Activated T-cell treated with anti-CD3 and anti-CD28 coated beads, Interleukin-2, amount 50 U/mL, for 72 hours (primary cell): ENCODE measurements around the gene PHAX. TPM values are rescaled to one million over a fixed set of nuclear protein-coding genes. Genes with fewer than 3 reads are reported as not detected.
A peak's percentile ranks its signal among the peaks of the same experiment; 100 is the strongest.
"Not testable (repeated sequence)": the region's sequence is repeated elsewhere in the genome, so short reads cannot be mapped to it uniquely, and the experiment has no call there.

Source experiments
- ATAC-seq, 2 donors: fragments of 150-1000 bp; cut with Tn5 transposase; replicated peaks in 1 of 2; 2 replicates each; pipeline ENCODE4 v1.10.0; 2021; ENCODE audit warnings: moderate library complexity in 2 of 2, mild to moderate bottlenecking in 1 of 2
- DNase-seq, 2 donors: peaks; one replicate each; pipeline ENCODE4 v3.0.0; 2021 to 2022; ENCODE audit warnings: mixed read lengths in 1 of 2
- H3K27ac Mint-ChIP-seq: one replicate; pipeline ENCODE4 v1.8.0; 2022; ENCODE audit warnings: mild to moderate bottlenecking, moderate library complexity, mixed read lengths
- H3K27me3 Mint-ChIP-seq: one replicate; pipeline ENCODE4 v1.8.0; 2022; ENCODE audit warnings: low read depth, mixed read lengths
- H3K36me3 Mint-ChIP-seq, 2 donors: one replicate each; pipeline ENCODE4 v1.8.0; 2022; ENCODE audit warnings: mixed read lengths in 2 of 2, mild to moderate bottlenecking in 1 of 2; ENCODE audit not compliant: insufficient read depth in 2 of 2
- H3K4me1 Mint-ChIP-seq: one replicate; pipeline ENCODE4 v1.8.0; 2022; ENCODE audit warnings: low read depth, mixed read lengths
- H3K4me3 Mint-ChIP-seq, 2 donors: one replicate each; pipeline ENCODE4 v1.8.0; 2022; ENCODE audit warnings: mild to moderate bottlenecking in 2 of 2, mixed read lengths in 2 of 2, moderate library complexity in 2 of 2
- H3K9me3 Mint-ChIP-seq, 2 donors: one replicate each; pipeline ENCODE4 v1.8.0; 2022; ENCODE audit warnings: mixed read lengths in 2 of 2
- total RNA-seq, 2 donors: library from RNA; stranded (reverse); gene quantifications; one replicate each; pipeline ENCODE4 v1.2.3, GENCODE V29; 2022

The PHAX gene
- total RNA-seq, 2 donors from 2014 or later: 30.6 to 40.0 TPM

DNA sequence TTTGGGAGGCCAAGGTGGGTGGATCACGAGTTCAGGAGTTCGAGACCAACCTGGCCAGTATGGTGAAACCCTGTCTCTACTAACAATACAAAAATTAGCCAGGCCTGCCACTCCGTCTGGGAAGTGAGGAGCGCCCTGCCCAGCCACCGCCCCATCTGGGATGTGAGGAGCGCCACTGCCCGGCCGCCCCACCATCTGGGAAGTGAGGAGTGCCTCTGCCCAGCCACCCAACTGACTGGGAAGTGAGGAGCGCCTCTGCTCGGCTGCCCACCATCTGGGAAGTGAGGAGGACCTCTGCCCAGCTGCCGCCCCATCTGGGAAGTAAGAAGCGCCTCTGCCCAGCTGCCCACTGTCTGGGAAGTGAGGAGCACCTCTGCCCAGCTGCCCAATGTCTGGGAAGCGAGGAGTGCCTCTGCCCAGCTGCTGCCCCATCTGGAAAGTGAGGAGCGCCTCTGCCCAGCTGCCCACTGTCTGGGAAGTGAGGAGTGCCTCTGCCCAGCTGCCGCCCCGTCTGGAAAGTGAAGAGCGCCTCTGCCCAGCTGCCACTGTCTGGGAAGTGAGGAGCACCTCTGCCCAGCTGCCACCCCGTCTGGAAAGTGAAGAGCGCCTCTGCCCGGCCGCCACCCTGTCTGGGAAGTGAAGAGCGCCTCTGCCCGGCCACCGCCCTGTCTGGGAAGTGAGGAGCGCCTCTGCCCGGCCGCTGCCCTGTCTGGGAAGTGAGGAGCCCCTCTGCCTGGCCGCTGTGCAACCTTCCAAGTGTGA is 11.0 kb upstream of the PHAX start:
- Mint-ChIP-seq H3K9me3 (no peaks in the 10 kb centered on the region), H3K4me1 (peaks cover 10% of the 10 kb centered on the region), H3K36me3 (no peaks in the 10 kb centered on the region), H3K27ac (no peak overlapping the region), H3K4me3 (no peak overlapping the region), H3K27me3 (peaks cover 13% of the 10 kb centered on the region)
- DNase-seq (no peak), ATAC-seq (no peak)

DNA sequence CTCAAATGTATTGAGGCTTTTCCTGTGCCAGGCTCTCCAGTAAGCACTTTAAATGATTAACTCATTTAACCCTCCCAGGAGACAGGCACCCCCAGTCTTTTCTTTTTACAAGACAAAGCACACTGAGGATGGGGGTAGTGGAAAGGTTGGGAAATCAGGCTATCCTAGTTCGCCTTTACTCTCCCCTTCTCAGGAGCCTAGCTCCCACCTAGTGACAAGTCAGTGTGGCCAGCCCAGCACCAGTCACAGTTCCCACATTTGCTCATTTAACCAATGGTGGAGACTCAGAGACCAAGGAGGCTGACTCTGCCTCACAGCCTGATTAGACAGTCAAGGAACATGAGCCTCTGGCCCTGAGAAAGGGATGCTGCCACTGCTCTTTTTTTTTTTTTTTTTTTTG is 9.2 kb upstream of the PHAX start:
- Mint-ChIP-seq H3K27ac (no peak overlapping the region), H3K36me3 (no peaks in the 10 kb centered on the region), H3K4me1 (peaks cover 19% of the 10 kb centered on the region), H3K27me3 (peaks cover 13% of the 10 kb centered on the region), H3K9me3 (no peaks in the 10 kb centered on the region), H3K4me3 (no peak overlapping the region)
- ATAC-seq (no peak), DNase-seq (no peak)

DNA sequence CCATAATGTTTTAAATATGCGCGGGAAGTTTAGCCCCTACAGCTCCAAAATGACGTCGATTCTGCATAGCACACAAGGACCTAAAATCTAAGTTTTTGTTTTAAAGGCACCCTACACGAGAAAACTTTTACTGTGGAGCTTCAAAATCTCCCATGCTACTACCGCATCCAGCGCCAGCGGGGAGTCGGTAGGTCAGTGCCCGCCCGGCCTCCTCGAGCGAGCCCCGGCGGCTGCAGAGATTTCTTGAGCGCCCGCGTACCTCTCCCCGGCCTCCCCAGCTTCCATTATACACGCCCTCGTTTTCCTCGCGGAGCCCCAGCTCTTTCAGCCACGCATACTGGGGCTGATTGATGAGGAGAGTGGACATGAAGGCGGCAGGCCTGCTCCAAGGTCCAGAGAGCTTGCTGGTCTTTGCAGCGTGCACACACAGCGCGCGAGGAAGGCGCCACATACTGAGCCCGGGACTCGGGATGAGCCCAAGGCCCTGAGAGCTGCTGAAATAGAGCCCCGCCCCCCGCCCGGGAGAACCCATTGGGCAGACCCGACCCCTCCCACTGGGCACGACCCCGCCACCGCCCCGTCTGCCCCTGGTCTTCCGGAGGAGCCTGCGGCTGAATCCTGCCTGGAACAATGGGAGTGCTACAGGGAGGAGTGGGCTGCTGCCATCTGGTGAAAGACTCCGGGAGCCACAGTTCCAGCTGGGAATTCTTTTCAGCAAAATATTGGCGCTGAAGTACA is 5.8 kb upstream of the PHAX start, which contains the start of gene ALDH7A1:
TSS of gene ALDH7A1 (minus strand) at position 472 of the 738 bp plus-strand sequence. CDS start at position 451, 21 bp downstream.
- Mint-ChIP-seq H3K9me3 (no peaks in the 10 kb centered on the region), H3K27me3 (peaks cover 13% of the 10 kb centered on the region), H3K4me3 (peak within 1 kb of the TSS; percentile 89 to 92), H3K4me1 (peaks cover 19% of the 10 kb centered on the region), H3K36me3 (no peaks in the 10 kb centered on the region), H3K27ac (no peak within 1 kb of the TSS)
- ATAC-seq (peak; percentile 83 to 84), DNase-seq (peak; percentile 32 to 40)

DNA sequence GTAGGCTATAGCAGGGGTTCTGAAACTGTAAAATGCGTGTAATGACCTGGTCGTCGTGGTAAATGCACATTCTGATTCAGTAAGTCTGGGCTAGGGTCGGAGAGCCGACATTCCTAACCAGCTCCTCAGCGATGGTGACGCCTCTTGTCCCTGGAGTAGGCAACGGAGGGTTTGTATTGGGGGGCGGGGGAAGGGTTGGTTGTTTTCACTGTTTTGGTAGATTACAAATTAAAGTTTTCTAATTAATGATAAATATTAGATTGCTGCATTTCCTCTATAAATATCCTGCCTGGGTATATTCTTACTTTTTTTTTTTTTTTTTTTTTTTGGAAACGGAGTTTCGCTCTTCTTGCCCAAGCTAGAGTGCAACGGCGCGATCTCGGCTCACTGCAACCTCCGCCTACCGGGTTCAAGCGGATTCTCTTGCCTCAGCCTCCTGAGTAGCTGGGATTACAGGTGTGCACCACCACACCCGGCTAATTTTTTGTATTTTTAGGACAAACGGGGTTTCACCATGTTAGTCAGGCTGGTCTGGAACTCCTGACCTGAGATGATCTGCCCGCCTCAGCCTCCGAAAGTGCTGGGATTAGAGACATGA is 5.2 kb upstream of the PHAX start:
- Mint-ChIP-seq H3K9me3 (no peaks in the 10 kb centered on the region), H3K4me1 (peaks cover 23% of the 10 kb centered on the region), H3K4me3 (peak overlapping the region; percentile 89 to 92), H3K27ac (no peak overlapping the region), H3K36me3 (peaks cover 0 to 1% of the 10 kb centered on the region in 2 donors), H3K27me3 (peaks cover 13% of the 10 kb centered on the region)
- ATAC-seq (no peak), DNase-seq (no peak)

DNA sequence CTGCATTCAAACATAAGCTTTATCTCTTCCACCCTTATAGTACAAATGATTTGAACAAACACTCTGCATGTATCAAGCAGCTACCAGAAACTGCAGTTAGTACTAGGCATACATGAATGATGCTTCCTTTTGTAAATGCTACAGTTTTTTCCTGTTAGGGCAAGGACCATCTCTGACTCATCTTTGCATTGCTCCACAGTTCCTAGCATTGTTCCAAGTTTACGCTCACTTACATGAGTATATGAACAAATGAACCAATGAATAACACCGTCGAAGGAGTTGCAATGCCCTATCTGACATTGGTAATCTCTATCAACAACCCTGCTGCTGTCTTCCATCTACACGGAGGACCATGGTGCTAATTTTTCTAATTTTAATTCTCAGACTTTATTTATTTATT is 3.6 kb upstream of the PHAX start:
- Mint-ChIP-seq H3K4me1 (peaks cover 31% of the 10 kb centered on the region), H3K36me3 (peaks cover 0 to 3% of the 10 kb centered on the region in 2 donors), H3K27me3 (peaks cover 13% of the 10 kb centered on the region), H3K9me3 (no peaks in the 10 kb centered on the region), H3K27ac (no peak overlapping the region), H3K4me3 (no peak overlapping the region)
- ATAC-seq (no peak), DNase-seq (no peak)

DNA sequence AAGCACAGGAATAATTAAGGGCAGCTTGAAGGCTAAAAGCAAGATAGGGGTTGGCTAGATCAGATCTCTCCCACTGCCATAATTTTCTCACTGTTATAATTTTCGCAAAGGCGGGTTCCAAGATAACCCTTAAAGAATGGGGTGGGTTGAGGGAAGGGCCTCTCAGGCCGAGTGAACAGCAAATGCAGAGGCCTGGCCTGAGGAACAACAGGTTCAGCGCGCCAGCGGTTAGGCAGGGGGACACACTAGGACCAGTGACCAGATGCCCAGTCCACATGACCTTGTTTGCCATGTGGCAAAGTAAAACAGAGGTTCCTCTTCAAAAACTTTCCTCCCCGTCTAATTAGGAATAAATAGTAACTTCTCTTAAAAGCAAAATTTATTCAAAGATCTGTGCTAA is 1.2 kb upstream of the PHAX start:
- DNase-seq: no peak
- peaks cover 3 to 14% of the 10 kb centered on the region in 2 donors for H3K36me3 Mint-ChIP-seq
- ATAC-seq: no peak
- H3K4me3 Mint-ChIP-seq: no peak overlapping the region
- no peaks in the 10 kb centered on the region for H3K9me3 Mint-ChIP-seq
- no peaks in the 10 kb centered on the region for H3K27me3 Mint-ChIP-seq
- peaks cover 39% of the 10 kb centered on the region for H3K4me1 Mint-ChIP-seq
- H3K27ac Mint-ChIP-seq: no peak overlapping the region

DNA sequence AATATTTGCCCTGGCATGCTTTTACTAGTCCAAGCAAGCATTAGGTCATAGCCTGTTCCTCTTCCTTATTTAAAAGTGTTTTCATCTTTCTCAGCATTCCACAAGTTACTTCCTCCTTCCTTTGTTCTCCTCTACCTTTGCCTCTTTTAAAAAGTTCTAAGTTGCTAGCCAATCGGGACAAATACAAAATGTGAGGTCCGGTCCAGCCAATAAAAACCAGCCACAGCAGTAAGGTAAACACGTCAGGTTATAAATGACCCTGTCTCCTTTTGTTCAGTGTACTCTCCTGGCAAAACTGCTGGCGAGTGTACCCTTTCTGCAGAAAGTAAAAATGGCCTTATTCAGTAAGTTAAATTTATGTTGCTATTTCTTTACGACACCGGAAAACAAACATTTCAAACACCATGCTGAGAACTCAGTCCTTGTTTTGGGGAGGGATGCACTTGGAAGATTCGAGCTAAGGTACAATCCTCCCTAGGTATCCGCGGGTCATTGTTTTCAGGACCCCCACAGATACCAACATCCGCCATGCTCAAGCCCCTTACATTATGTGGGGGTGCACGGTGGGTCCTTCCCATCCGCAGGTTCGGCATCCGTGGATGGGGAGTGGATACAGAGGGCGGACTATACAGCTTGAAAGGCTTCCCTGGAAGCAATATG is 646 bp upstream of the PHAX start:
- Mint-ChIP-seq H3K27ac (peak overlapping the region; percentile 67), H3K4me3 (peak overlapping the region; percentile 80 to 99), H3K36me3 (peaks cover 3 to 14% of the 10 kb centered on the region in 2 donors), H3K4me1 (peaks cover 41% of the 10 kb centered on the region)
- not testable (repeated sequence) for H3K9me3 Mint-ChIP-seq, H3K27me3 Mint-ChIP-seq, DNase-seq, ATAC-seq

DNA sequence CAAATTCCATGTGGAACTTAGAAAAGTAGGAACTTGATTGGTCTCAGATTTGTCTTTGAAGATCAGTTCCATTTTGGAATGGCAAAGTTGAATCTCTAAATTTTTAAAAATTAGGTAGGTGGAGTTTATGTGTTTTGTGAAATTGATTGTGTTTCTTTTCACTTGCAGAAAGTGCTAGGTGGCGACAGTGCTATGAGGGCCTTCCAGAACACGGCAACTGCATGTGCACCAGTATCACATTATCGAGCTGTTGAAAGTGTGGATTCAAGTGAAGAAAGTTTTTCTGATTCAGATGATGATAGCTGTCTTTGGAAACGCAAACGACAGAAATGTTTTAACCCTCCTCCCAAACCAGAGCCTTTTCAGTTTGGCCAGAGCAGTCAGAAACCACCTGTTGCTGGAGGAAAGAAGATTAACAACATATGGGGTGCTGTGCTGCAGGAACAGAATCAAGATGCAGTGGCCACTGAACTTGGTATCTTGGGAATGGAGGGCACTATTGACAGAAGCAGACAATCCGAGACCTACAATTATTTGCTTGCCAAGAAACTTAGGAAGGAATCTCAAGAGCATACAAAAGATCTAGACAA is 2.8 kb downstream of the PHAX start:
- peak overlapping the region; percentile 30 for H3K27ac Mint-ChIP-seq
- no peak for ATAC-seq
- H3K4me1 Mint-ChIP-seq: peaks cover 65% of the 10 kb centered on the region
- peaks cover 3 to 22% of the 10 kb centered on the region in 2 donors for H3K36me3 Mint-ChIP-seq
- no peak for DNase-seq
- H3K4me3 Mint-ChIP-seq: peak overlapping the region in 1 of 2 donors; percentile 10
- no peaks in the 10 kb centered on the region for H3K9me3 Mint-ChIP-seq
- no peaks in the 10 kb centered on the region for H3K27me3 Mint-ChIP-seq

DNA sequence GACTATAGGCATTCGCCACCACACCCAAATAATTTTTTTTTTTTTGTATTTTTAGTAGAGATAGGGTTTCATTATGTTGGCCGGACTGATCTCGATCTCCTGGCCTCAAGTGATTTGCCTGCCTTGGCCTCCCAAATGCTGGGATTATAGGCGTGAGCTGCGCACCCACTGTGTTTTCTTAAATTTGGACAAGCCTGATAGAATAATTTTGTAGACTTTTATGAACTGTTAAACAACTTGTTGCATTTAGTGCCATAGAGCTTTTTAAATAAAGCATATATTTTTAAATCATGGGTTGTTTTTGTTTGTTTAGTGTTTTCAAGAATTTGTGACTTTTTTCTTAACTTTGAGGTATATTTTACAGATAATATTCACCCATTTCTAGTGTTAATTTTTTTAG is 4.8 kb downstream of the PHAX start:
- Mint-ChIP-seq H3K27ac (no peak overlapping the region), H3K4me3 (peak overlapping the region; percentile 41 to 63), H3K27me3 (no peaks in the 10 kb centered on the region), H3K36me3 (peaks cover 5 to 26% of the 10 kb centered on the region in 2 donors), H3K9me3 (no peaks in the 10 kb centered on the region), H3K4me1 (peaks cover 70% of the 10 kb centered on the region)
- DNase-seq (no peak), ATAC-seq (no peak)

DNA sequence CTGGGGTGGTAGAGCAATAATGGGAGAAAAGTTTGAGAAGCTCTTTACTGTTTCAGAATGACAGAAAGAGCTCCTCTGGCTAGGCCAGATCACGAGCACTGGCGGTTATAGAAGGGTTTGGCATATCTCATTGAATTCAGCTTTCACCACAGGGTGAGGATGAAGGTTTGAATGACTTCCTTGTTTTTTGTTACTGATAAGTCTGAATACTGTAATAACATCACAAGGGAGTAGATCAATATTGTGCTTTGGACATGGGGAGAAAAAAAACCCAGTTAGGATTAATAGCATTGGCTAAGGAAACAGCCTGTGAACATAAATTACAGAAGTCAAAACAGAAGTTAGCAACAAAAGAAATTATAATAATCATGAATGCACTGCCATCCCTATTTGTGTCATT is 9.4 kb downstream of the PHAX start:
- no peak for ATAC-seq
- H3K4me3 Mint-ChIP-seq: no peak overlapping the region
- DNase-seq: no peak
- H3K27me3 Mint-ChIP-seq: no peaks in the 10 kb centered on the region
- no peaks in the 10 kb centered on the region for H3K9me3 Mint-ChIP-seq
- peak overlapping the region; percentile 36 for H3K27ac Mint-ChIP-seq
- peaks cover 3 to 29% of the 10 kb centered on the region in 2 donors for H3K36me3 Mint-ChIP-seq
- H3K4me1 Mint-ChIP-seq: peaks cover 75% of the 10 kb centered on the region

DNA sequence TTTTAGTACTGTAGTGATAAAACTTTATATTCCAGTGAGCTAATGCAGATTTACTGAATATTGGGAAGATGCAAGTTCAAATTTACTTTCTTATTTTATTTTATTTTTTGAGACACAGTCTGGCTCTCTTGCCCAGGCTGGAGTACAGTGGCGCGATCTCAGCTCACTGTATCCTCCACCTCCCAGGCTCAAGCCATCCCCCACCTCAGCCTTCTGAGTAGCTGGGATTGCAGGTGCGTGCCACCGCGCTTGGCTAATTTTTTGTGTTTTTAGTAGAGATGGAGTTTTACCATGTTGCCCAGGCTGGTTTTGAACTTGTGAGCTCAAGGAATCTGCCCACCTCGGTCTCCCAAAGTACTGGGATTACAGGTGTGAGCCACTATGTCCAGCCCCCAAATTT is 9.9 kb downstream of the PHAX start:
- Mint-ChIP-seq H3K4me3 (no peak overlapping the region), H3K9me3 (no peaks in the 10 kb centered on the region), H3K27me3 (no peaks in the 10 kb centered on the region), H3K4me1 (peaks cover 73% of the 10 kb centered on the region), H3K36me3 (peaks cover 3 to 27% of the 10 kb centered on the region in 2 donors), H3K27ac (no peak overlapping the region)
- ATAC-seq (no peak), DNase-seq (no peak)

DNA sequence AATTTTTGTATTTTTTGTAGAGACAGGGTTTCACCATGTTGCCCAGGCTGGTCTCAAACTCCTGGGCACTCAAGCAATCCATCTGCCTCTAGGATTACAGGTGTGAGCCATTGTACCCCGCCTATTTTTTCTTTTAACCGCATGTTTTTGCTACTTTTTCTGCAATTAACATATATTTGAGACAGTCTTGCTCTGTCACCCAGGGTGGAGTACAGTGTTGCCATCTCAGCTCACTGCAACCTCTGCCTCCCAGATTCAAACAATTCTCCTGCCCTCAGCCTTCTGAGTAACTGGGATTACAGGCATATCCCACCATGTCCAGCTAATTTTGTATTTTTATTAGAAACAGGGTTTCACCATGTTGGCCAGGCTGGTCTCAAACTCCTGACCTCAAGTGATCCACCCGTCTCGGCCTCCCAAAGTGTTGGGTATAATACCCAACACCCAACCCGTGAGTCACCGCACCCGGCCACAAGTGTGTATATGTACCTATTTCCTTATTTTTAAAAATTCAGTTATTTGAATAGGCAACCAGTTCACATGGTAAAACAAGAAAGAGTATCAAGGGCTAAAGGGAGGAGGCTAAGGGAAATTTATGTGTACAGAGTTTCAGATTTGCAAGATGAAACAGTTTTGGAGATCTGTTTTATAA is 13.3 kb downstream of the PHAX start:
- no peaks in the 10 kb centered on the region for H3K27me3 Mint-ChIP-seq
- H3K4me1 Mint-ChIP-seq: peaks cover 49% of the 10 kb centered on the region
- H3K9me3 Mint-ChIP-seq: no peaks in the 10 kb centered on the region
- H3K27ac Mint-ChIP-seq: peak overlapping the region; percentile 85
- DNase-seq (no peak), ATAC-seq (no peak)
- peaks cover 3 to 20% of the 10 kb centered on the region in 2 donors for H3K36me3 Mint-ChIP-seq
- no peak overlapping the region for H3K4me3 Mint-ChIP-seq
